Dermis microvascular lymphatic vessel endothelial cell (primary cell): ENCODE data around the gene ATOH1. TPM values are rescaled to one million over a fixed set of nuclear protein-coding genes. Genes with fewer than 3 reads are reported as not detected.
A peak's percentile ranks its signal among the peaks of the same experiment; 100 is the strongest.

Experiments used
- DNase-seq, 2 donors: peaks; one replicate each; pipeline versions ENCODE4 v3.0.0 to v3.0.0-alpha.2; 2010; ENCODE audit warnings: low read depth in 2 of 2
- total RNA-seq: library from RNA; depleted of rRNA; stranded (reverse); fragments of >200 nt; gene quantifications from 2 replicates; pipeline ENCODE4 v1.2.1, GENCODE V29; 2014

ATOH1 gene
- not detected in 2 replicates for total RNA-seq

- no peak for DNase-seq
These were observed at the start of gene ATOH1 for GRCh38 chr4:93828332-93828994. Gene ATOH1 (plus strand): TSS chr4:93828753. CDS start chr4:93828927, 174 bp downstream.

GRCh38 chr4:93779228-93779627 is 49.3 kb upstream of the ATOH1 start:
- DNase-seq, result no peak

GRCh38 chr4:93780080-93780479 is 48.5 kb upstream of the ATOH1 start:
- DNase-seq, result no peak

- DNase-seq, result no peak
These were observed 47.4 kb upstream of the ATOH1 start for GRCh38 chr4:93781198-93781597.

- no peak for DNase-seq
These were observed 42.4 kb upstream of the ATOH1 start for GRCh38 chr4:93786149-93786548.

- DNase-seq, result peak in 1 of 2 donors; percentile 15
These were observed 39.8 kb upstream of the ATOH1 start for GRCh38 chr4:93788712-93789111.

- DNase-seq, result peak; percentile 23 to 51
These were observed 36.9 kb upstream of the ATOH1 start for GRCh38 chr4:93791570-93792195.

GRCh38 chr4:93802045-93802444 is 26.5 kb upstream of the ATOH1 start:
- DNase-seq, result no peak

GRCh38 chr4:93809773-93810172 is 18.8 kb upstream of the ATOH1 start:
- DNase-seq, result no peak

GRCh38 chr4:93810340-93810992 is 18.1 kb upstream of the ATOH1 start:
- DNase-seq, result no peak

GRCh38 chr4:93813092-93813491 is 15.5 kb upstream of the ATOH1 start:
- DNase-seq, result no peak

- no peak for DNase-seq
These were observed 14.4 kb upstream of the ATOH1 start for GRCh38 chr4:93814141-93814540.

GRCh38 chr4:93814722-93815121 is 13.8 kb upstream of the ATOH1 start:
- no peak for DNase-seq

- no peak for DNase-seq
These were observed 2.9 kb upstream of the ATOH1 start for GRCh38 chr4:93825551-93826216.

- DNase-seq, result no peak
These were observed 1.1 kb upstream of the ATOH1 start for GRCh38 chr4:93827272-93827947.

GRCh38 chr4:93828995-93829819 is 654 bp downstream of the ATOH1 start:
- DNase-seq, result peak in 1 of 2 donors; percentile 2

- DNase-seq, result no peak
These were observed 1.5 kb downstream of the ATOH1 start for GRCh38 chr4:93829820-93830687.

- DNase-seq, result no peak
These were observed 3.4 kb downstream of the ATOH1 start for GRCh38 chr4:93831716-93832496.
